Prostate gland (tissue), 2 donors: ENCODE data around the gene LPAR3. TPM values are rescaled to one million over a fixed set of nuclear protein-coding genes. Genes with fewer than 3 reads are reported as not detected.

Source experiments
- DNase-seq: peaks from one replicate; pipeline ENCODE4 v3.0.0-alpha.2; 2019; ENCODE audit warnings: low spot score
- H3K27ac ChIP-seq, 2 donors: fragments of 200-600 bp; sonication (generic); 2 replicates each; pipeline ENCODE4 v1.5.1; 2017 to 2019
- H3K27me3 ChIP-seq: fragments of 200-600 bp; sonication (generic); replicated peaks from 2 replicates; pipeline ENCODE4 v1.5.1; 2019; ENCODE audit not compliant: insufficient read depth
- H3K36me3 ChIP-seq, 2 donors: fragments of 200-600 bp; sonication (generic); 1 replicate in 1 of 2; 2 replicates in 1 of 2; pipeline versions ENCODE4 v1.5.1 to v1.8.1; 2017 to 2019
- H3K4me1 ChIP-seq: fragments of 200-600 bp; sonication (generic); replicated peaks from 2 replicates; pipeline ENCODE4 v1.5.1; 2019
- H3K4me3 ChIP-seq, 2 donors: fragments of 200-600 bp; sonication (generic); 2 replicates each; pipeline ENCODE4 v1.5.1; 2017 to 2019
- H3K9me3 ChIP-seq: fragments of 200-600 bp; sonication (generic); 2 replicates; pipeline ENCODE4 v1.5.1; 2017
- POLR2A ChIP-seq: fragments of 450-650 bp; IDR thresholded peaks from one replicate; pipeline ENCODE4 v1.6.1; 2016; ENCODE audit warnings: antibody characterized with exemption, mild to moderate bottlenecking
- POLR2AphosphoS5 ChIP-seq: sonication (generic); formaldehyde crosslinking; IDR thresholded peaks from one replicate; pipeline ENCODE4 v1.6.1; 2017; ENCODE audit warnings: antibody characterized with exemption
- WGBS: methylation state at CpG from one replicate; pipeline ENCODE4 v1.1.5; 2018; 5-methylcytosine and 5-hydroxymethylcytosine counted together
- intact Hi-C: fragments of 100-400 bp; cut with DNase I; formaldehyde crosslinking; loops from one replicate; pipeline ENCODE4 v1.14.2; 2022
- total RNA-seq, 2 donors: library from RNA; depleted of rRNA; stranded (reverse); fragments of >200 nt; gene quantifications; one replicate each; pipeline ENCODE4 v1.1.0, GENCODE V29; 2016
- TF ChIP-seq, protein P1 (sequence below), 4 experiments: fragments of 200-600 bp in 2 of 4; fragments of 450-650 bp in 2 of 4; sonication (generic) in 2 of 4; IDR thresholded peaks; 1 replicate in 3 of 4; 2 replicates in 1 of 4; pipeline ENCODE4 v1.5.1; 2016 to 2019; ENCODE audit warnings: antibody characterized with exemption in 4 of 4, mild to moderate bottlenecking in 2 of 4, moderate library complexity in 2 of 4

The LPAR3 gene
- total RNA-seq, 2 donors from 2014 or later = 81.6 to 131 TPM

DNA sequence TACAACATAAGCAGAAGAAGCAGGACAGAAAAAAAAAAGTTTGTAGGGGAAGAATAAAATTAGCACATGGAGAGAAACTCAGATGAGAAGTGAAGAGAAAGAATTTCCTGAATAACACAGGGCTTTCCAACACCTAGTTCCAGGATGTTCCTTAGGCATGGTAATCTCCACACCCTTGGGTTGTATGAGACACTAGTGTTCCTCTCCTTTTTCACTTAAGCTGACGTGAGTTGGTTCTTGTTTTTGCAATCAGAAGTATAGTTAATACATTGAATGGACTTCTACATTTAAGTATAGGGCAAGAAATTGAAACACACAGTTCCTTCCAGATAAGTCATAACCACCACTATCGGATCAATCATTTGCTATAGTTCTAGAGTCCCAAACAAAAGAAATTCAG, 51.0 kb downstream of the LPAR3 start:
- intact Hi-C loops = no loop called here
- Histone ChIP-seq H3K9me3 (no peaks in the 10 kb centered on the region), H3K4me1 (peaks cover 10% of the 10 kb centered on the region), H3K27me3 (no peaks in the 10 kb centered on the region), H3K36me3 (no peaks in the 10 kb centered on the region), H3K4me3 (no peak overlapping the region), H3K27ac (peak overlapping the region in 1 of 2 donors; percentile 2)
- 62% methylated on average over 2 of the region's 2 CpGs for WGBS
- DNase-seq = no peak
- TF ChIP-seq POLR2A (no peak), POLR2AphosphoS5 (no peak)
- TF ChIP-seq, protein P1, sequence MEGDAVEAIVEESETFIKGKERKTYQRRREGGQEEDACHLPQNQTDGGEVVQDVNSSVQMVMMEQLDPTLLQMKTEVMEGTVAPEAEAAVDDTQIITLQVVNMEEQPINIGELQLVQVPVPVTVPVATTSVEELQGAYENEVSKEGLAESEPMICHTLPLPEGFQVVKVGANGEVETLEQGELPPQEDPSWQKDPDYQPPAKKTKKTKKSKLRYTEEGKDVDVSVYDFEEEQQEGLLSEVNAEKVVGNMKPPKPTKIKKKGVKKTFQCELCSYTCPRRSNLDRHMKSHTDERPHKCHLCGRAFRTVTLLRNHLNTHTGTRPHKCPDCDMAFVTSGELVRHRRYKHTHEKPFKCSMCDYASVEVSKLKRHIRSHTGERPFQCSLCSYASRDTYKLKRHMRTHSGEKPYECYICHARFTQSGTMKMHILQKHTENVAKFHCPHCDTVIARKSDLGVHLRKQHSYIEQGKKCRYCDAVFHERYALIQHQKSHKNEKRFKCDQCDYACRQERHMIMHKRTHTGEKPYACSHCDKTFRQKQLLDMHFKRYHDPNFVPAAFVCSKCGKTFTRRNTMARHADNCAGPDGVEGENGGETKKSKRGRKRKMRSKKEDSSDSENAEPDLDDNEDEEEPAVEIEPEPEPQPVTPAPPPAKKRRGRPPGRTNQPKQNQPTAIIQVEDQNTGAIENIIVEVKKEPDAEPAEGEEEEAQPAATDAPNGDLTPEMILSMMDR (IDR thresholded peaks at IDR 0.05) = no peak

GRCh38 chr1:84840346-84840745, 52.7 kb downstream of the LPAR3 start:
- H3K4me3 ChIP-seq = no peak overlapping the region
- intact Hi-C loops = no loop called here
- no peak for DNase-seq

GRCh38 chr1:84839544-84839943, 53.5 kb downstream of the LPAR3 start:
- intact Hi-C loops = no loop called here
- H3K27ac ChIP-seq = no peak overlapping the region
- TF ChIP-seq POLR2AphosphoS5 = no peak
- no peak for TF ChIP-seq POLR2A
- TF ChIP-seq, protein P1 (IDR thresholded peaks at IDR 0.05) = no peak
- H3K4me1 ChIP-seq = peaks cover 6% of the 10 kb centered on the region
- H3K9me3 ChIP-seq = no peaks in the 10 kb centered on the region
- no peak overlapping the region for H3K4me3 ChIP-seq
- H3K36me3 ChIP-seq = no peaks in the 10 kb centered on the region
- DNase-seq = no peak
- WGBS = 55% methylated on average over 1 of the region's 1 CpG
- no peaks in the 10 kb centered on the region for H3K27me3 ChIP-seq

More at GRCh38 chr1:84840346-84840745, 52.7 kb downstream of the LPAR3 start:
- H3K4me1 ChIP-seq = peaks cover 6% of the 10 kb centered on the region
- no peaks in the 10 kb centered on the region for H3K36me3 ChIP-seq
- TF ChIP-seq POLR2AphosphoS5 (no peak), POLR2A (no peak)
- TF ChIP-seq, protein P1 (IDR thresholded peaks at IDR 0.05) = no peak
- no peaks in the 10 kb centered on the region for H3K27me3 ChIP-seq
- H3K27ac ChIP-seq = peak overlapping the region in 1 of 2 donors; percentile 2
- no peaks in the 10 kb centered on the region for H3K9me3 ChIP-seq

DNA sequence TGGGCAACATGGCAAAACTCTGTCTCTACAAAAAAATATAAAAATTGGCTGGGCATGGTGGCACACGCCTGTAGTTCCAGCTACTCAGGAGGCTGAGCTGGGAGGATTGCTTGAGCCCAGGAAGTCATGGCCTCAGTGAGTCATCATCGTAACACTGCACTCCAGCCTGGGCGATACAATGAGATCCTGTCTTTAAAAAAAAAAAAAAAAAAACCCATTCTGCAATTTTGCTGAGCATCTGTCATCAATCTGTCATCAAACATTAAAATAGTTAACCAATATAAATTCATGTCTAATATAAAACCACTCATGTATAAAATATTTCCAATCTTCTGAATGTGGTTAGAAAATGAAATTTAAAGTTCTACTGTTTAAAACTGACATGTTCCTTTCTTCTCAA, 56.9 kb downstream of the LPAR3 start:
- no peak overlapping the region for H3K27ac ChIP-seq
- H3K27me3 ChIP-seq = no peaks in the 10 kb centered on the region
- no peaks in the 10 kb centered on the region for H3K9me3 ChIP-seq
- H3K36me3 ChIP-seq = no peaks in the 10 kb centered on the region
- H3K4me3 ChIP-seq = no peak overlapping the region
- WGBS = 57% methylated on average over 3 of the region's 3 CpGs
- no peak for TF ChIP-seq POLR2A
- intact Hi-C loops = no loop called here
- peaks cover 3% of the 10 kb centered on the region for H3K4me1 ChIP-seq
- DNase-seq = no peak

DNA sequence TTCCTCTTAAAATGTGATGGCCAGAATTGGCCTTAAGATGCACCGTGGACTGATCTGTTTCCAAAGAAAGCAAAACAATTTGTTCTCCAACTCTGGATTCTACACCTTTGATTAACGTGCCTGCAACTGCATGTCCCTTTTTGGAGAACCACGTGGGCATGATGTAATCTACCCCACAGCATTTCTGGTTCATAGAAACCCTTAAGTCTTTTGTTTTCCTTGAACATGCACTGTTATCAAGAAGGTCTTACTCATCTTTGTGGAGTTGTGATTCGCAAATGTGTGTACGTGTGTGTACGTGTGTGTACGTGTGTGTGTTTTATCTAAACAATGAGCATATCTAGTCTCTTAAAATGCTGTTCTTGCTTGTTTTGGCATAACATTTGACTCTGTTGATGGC, 57.8 kb downstream of the LPAR3 start:
- H3K36me3 ChIP-seq = no peaks in the 10 kb centered on the region
- DNase-seq = peak; percentile 66
- intact Hi-C loops = no loop called here
- TF ChIP-seq, protein P1 (IDR thresholded peaks at IDR 0.05) = no peak
- TF ChIP-seq POLR2AphosphoS5 = peak; percentile 83
- peaks cover 3% of the 10 kb centered on the region for H3K4me1 ChIP-seq
- peak overlapping the region; percentile 70 to 74 for H3K27ac ChIP-seq
- 33% methylated on average over 7 of the region's 7 CpGs for WGBS
- no peaks in the 10 kb centered on the region for H3K9me3 ChIP-seq
- H3K4me3 ChIP-seq = no peak overlapping the region
- H3K27me3 ChIP-seq = no peaks in the 10 kb centered on the region
